Upper lobe of left lung (tissue), 6 donors: ENCODE data around the gene VSIR. TPM values are rescaled to one million over a fixed set of nuclear protein-coding genes. Genes with fewer than 3 reads are reported as not detected.

Experiments
- ATAC-seq, 2 donors: fragments of 200-7000 bp; cut with Tn5 transposase; one replicate each; pipeline ENCODE4 v1.9.1; 2022; ENCODE audit warnings: mild to moderate bottlenecking in 2 of 2, moderate library complexity in 2 of 2; ENCODE audit not compliant: low FRiP score in 2 of 2
- DNase-seq, 2 donors: peaks; one replicate each; pipeline ENCODE4 v3.0.0-alpha.2; 2019 to 2020
- H3K27ac ChIP-seq, 4 donors: fragments of 200-600 bp; sonication (generic); one replicate each; pipeline ENCODE4 v1.5.1; 2016 to 2019
- H3K27me3 ChIP-seq, 4 donors: fragments of 200-600 bp; sonication (generic); one replicate each; pipeline ENCODE4 v1.5.1; 2017 to 2019
- H3K36me3 ChIP-seq, 4 donors: fragments of 200-600 bp; sonication (generic); one replicate each; pipeline ENCODE4 v1.5.1; 2016 to 2019
- H3K4me1 ChIP-seq, 4 donors: fragments of 200-600 bp; sonication (generic); one replicate each; pipeline ENCODE4 v1.5.1; 2018 to 2019
- H3K4me3 ChIP-seq, 4 donors: fragments of 200-600 bp; sonication (generic); one replicate each; pipeline ENCODE4 v1.5.1; 2017 to 2019; ENCODE audit warnings: mild to moderate bottlenecking in 2 of 4, moderate library complexity in 1 of 4
- H3K9me3 ChIP-seq, 4 donors: fragments of 200-600 bp; sonication (generic); one replicate each; pipeline ENCODE4 v1.5.1; 2018 to 2019
- EP300 ChIP-seq, 4 donors: sonication (generic); formaldehyde crosslinking; IDR thresholded peaks; one replicate each; pipeline ENCODE4 v1.5.1; 2017; ENCODE audit warnings: antibody characterized with exemption in 4 of 4, control low read depth in 2 of 4
- POLR2A ChIP-seq, 4 donors: fragments of 450-650 bp; IDR thresholded peaks; one replicate each; pipeline ENCODE4 v1.5.1; 2016 to 2017; ENCODE audit warnings: antibody characterized with exemption in 4 of 4, mild to moderate bottlenecking in 2 of 4
- POLR2AphosphoS5 ChIP-seq, 2 donors: sonication (generic); formaldehyde crosslinking; IDR thresholded peaks; one replicate each; pipeline ENCODE4 v1.5.1; 2017; ENCODE audit warnings: antibody characterized with exemption in 2 of 2
- WGBS, 2 donors: methylation state at CpG; one replicate each; pipeline ENCODE4 v1.1.5; 2017 to 2018; 5-methylcytosine and 5-hydroxymethylcytosine counted together
- total RNA-seq, 6 donors: library from RNA; depleted of rRNA in 4 of 6; stranded (reverse); fragments of >200 nt in 4 of 6; gene quantifications; one replicate each; pipeline versions ENCODE4 v1.1.0 to v1.2.1, GENCODE V29; 2016 to 2021
- TF ChIP-seq, protein P1 (sequence below), 6 experiments: fragments of 450-650 bp in 4 of 6; fragments of 200-600 bp in 2 of 6; sonication (generic) in 2 of 6; IDR thresholded peaks; one replicate each; pipeline ENCODE4 v1.5.1; 2016 to 2019; ENCODE audit warnings: antibody characterized with exemption in 6 of 6
- donor health status: DM: no; HTN: no; CAD: no; lungs with moderate emphysema.
- donor health status: DM: no; HTN: yes; CAD: no; lungs with severe emphysema.

VSIR gene
- total RNA-seq, 6 donors from 2014 or later, result 51.7 to 167 (median 92.5) TPM

GRCh38 chr10:71748671-71749191 is 24.6 kb downstream of the VSIR start:
- no peak overlapping the region for H3K4me3 ChIP-seq
- peak; percentile 85 to 91 for DNase-seq
- H3K27me3 ChIP-seq, result no peaks in the 10 kb centered on the region
- 27 to 34% methylated on average over 13 to 15 of the region's 15 CpGs for WGBS, 2 donors
- TF ChIP-seq POLR2A (IDR thresholded peaks at IDR 0.05), result peak in 1 of 4 donors; percentile 60
- no peak for TF ChIP-seq EP300 (IDR thresholded peaks at IDR 0.05)
- peak in 1 of 2 donors; percentile 82 for TF ChIP-seq POLR2AphosphoS5 (IDR thresholded peaks at IDR 0.05)
- TF ChIP-seq, protein P1, sequence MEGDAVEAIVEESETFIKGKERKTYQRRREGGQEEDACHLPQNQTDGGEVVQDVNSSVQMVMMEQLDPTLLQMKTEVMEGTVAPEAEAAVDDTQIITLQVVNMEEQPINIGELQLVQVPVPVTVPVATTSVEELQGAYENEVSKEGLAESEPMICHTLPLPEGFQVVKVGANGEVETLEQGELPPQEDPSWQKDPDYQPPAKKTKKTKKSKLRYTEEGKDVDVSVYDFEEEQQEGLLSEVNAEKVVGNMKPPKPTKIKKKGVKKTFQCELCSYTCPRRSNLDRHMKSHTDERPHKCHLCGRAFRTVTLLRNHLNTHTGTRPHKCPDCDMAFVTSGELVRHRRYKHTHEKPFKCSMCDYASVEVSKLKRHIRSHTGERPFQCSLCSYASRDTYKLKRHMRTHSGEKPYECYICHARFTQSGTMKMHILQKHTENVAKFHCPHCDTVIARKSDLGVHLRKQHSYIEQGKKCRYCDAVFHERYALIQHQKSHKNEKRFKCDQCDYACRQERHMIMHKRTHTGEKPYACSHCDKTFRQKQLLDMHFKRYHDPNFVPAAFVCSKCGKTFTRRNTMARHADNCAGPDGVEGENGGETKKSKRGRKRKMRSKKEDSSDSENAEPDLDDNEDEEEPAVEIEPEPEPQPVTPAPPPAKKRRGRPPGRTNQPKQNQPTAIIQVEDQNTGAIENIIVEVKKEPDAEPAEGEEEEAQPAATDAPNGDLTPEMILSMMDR (IDR thresholded peaks at IDR 0.05), result peak in 5 of 6 experiments; percentile 6 to 47 (median 28)
- peaks cover 64 to 77% (median 73%) of the 10 kb centered on the region in 4 donors for H3K4me1 ChIP-seq
- H3K9me3 ChIP-seq, result no peaks in the 10 kb centered on the region
- H3K36me3 ChIP-seq, result peaks cover 3 to 43% (median 16%) of the 10 kb centered on the region in 4 donors
- H3K27ac ChIP-seq, result peak overlapping the region; percentile 83 to 87 (median 84)
- ATAC-seq, result peak; percentile 76 to 77

GRCh38 chr10:71747551-71748523 is 25.5 kb downstream of the VSIR start:
- ATAC-seq (peak; percentile 3 to 45), DNase-seq (peak in 1 of 2 donors; percentile 65)
- Histone ChIP-seq H3K36me3 (peaks cover 3 to 34% (median 12%) of the 10 kb centered on the region in 4 donors), H3K27me3 (no peaks in the 10 kb centered on the region), H3K4me3 (no peak overlapping the region), H3K27ac (peak overlapping the region; percentile 83 to 87 (median 84)), H3K9me3 (peaks cover 0 to 5% (median 1%) of the 10 kb centered on the region in 4 donors), H3K4me1 (peaks cover 63 to 75% (median 71%) of the 10 kb centered on the region in 4 donors)
- WGBS, 2 donors, result 59 to 61% methylated on average over 10 to 14 of the region's 14 CpGs
- TF ChIP-seq POLR2AphosphoS5 (IDR thresholded peaks at IDR 0.05), result peak in 1 of 2 donors; percentile 38
- TF ChIP-seq, protein P1 (IDR thresholded peaks at IDR 0.05), result no peak

GRCh38 chr10:71747039-71747531 is 26.2 kb downstream of the VSIR start:
- Histone ChIP-seq H3K9me3 (peaks cover 0 to 7% (median 2%) of the 10 kb centered on the region in 4 donors), H3K27ac (peak overlapping the region; percentile 83 to 87 (median 84)), H3K4me1 (peaks cover 60 to 67% (median 64%) of the 10 kb centered on the region in 4 donors), H3K4me3 (no peak overlapping the region), H3K27me3 (no peaks in the 10 kb centered on the region), H3K36me3 (peaks cover 0 to 27% (median 8%) of the 10 kb centered on the region in 4 donors)
- TF ChIP-seq EP300 (IDR thresholded peaks at IDR 0.05) (no peak), POLR2A (IDR thresholded peaks at IDR 0.05) (no peak), POLR2AphosphoS5 (IDR thresholded peaks at IDR 0.05) (no peak)
- TF ChIP-seq, protein P1 (IDR thresholded peaks at IDR 0.05), result no peak
- ATAC-seq (no peak), DNase-seq (no peak)
- 50 to 51% methylated on average over 2 of the region's 2 CpGs for WGBS, 2 donors

- Histone ChIP-seq H3K4me3 (no peak overlapping the region), H3K4me1 (peaks cover 57 to 65% (median 63%) of the 10 kb centered on the region in 4 donors), H3K36me3 (peaks cover 0 to 21% (median 6%) of the 10 kb centered on the region in 4 donors), H3K9me3 (peaks cover 0 to 7% (median 2%) of the 10 kb centered on the region in 4 donors), H3K27me3 (no peaks in the 10 kb centered on the region), H3K27ac (peak overlapping the region; percentile 83 to 87 (median 84))
- DNase-seq, result peak in 1 of 2 donors; percentile 77
- 39 to 51% methylated on average over 9 to 13 of the region's 13 CpGs for WGBS, 2 donors
- TF ChIP-seq, protein P1 (IDR thresholded peaks at IDR 0.05), result peak in 3 of 6 experiments; percentile 17 to 37 (median 17)
- no peak for TF ChIP-seq EP300 (IDR thresholded peaks at IDR 0.05)
- TF ChIP-seq POLR2AphosphoS5 (IDR thresholded peaks at IDR 0.05), result peak; percentile 25 to 55
- peak in 1 of 2 donors; percentile 63 for ATAC-seq
Measured at GRCh38 chr10:71746344-71747037, 26.8 kb downstream of the VSIR start.
